Mesenchymal stem cell (in vitro differentiated cells and primary cell): ENCODE measurements around the gene OPRL1.
A peak's percentile ranks its signal among the peaks of the same experiment; 100 is the strongest.

Experiments used
- DNase-seq: peaks from one replicate; pipeline ENCODE4 v3.0.0-alpha.2; 2013
- H2AFZ ChIP-seq: one replicate; pipeline ENCODE4 v1.6.1; 2013; ENCODE audit warnings: low read depth, mild to moderate bottlenecking, control low read depth, inconsistent platforms, low read length, moderate library complexity
- H2AK5ac ChIP-seq: 2 replicates; pipeline ENCODE4 v1.6.1; 2013; ENCODE audit warnings: low read length, moderate library complexity, mild to moderate bottlenecking, inconsistent platforms; ENCODE audit not compliant: severe bottlenecking
- H2BK120ac ChIP-seq: one replicate; pipeline ENCODE4 v1.6.1; 2013; ENCODE audit warnings: low read depth, mild to moderate bottlenecking, inconsistent platforms, low read length, moderate library complexity
- H2BK12ac ChIP-seq, 2 experiments: one replicate each; pipeline ENCODE4 v1.6.1; 2013; ENCODE audit warnings: inconsistent platforms in 2 of 2, low read length in 2 of 2, mild to moderate bottlenecking in 2 of 2, moderate library complexity in 2 of 2, control low read depth in 1 of 2
- H2BK15ac ChIP-seq: one replicate; pipeline ENCODE4 v1.6.1; 2013; ENCODE audit warnings: mild to moderate bottlenecking, low read depth, inconsistent platforms; ENCODE audit not compliant: poor library complexity, severe bottlenecking
- H2BK5ac ChIP-seq: 2 replicates; pipeline ENCODE4 v1.6.1; 2013; ENCODE audit warnings: low read depth, mild to moderate bottlenecking, low read length, control low read depth, inconsistent platforms; ENCODE audit not compliant: poor library complexity, severe bottlenecking
- H3K14ac ChIP-seq, 2 experiments: one replicate each; pipeline ENCODE4 v1.6.1; 2013; ENCODE audit warnings: inconsistent platforms in 2 of 2, low read length in 2 of 2, control low read depth in 1 of 2, mild to moderate bottlenecking in 1 of 2, moderate library complexity in 1 of 2
- H3K18ac ChIP-seq, 2 experiments: one replicate each; pipeline ENCODE4 v1.6.1; 2013; ENCODE audit warnings: inconsistent platforms in 2 of 2, low read length in 2 of 2, control low read depth in 1 of 2, low read depth in 1 of 2, mild to moderate bottlenecking in 1 of 2
- H3K23ac ChIP-seq, 2 experiments: one replicate each; pipeline ENCODE4 v1.6.1; 2013; ENCODE audit warnings: inconsistent platforms in 2 of 2, low read length in 2 of 2, mild to moderate bottlenecking in 2 of 2, moderate library complexity in 2 of 2, control low read depth in 1 of 2
- H3K27ac ChIP-seq: 2 replicates; pipeline ENCODE4 v1.5.1; 2013; ENCODE audit warnings: mild to moderate bottlenecking, moderate library complexity, low read length, control low read depth, inconsistent platforms; ENCODE audit not compliant: poor library complexity, severe bottlenecking
- H3K27me3 ChIP-seq, 2 experiments: 2 replicates each; pipeline versions ENCODE4 v1.6.1 to v1.7.0; 2013; ENCODE audit warnings: low read length in 2 of 2, mild to moderate bottlenecking in 2 of 2, moderate library complexity in 2 of 2, control low read depth in 1 of 2, inconsistent platforms in 1 of 2; ENCODE audit not compliant: control insufficient read depth in 1 of 2, insufficient read depth in 1 of 2
- H3K36me3 ChIP-seq, 2 experiments: 2 replicates each; pipeline versions ENCODE4 v1.6.1 to v1.7.0; 2013; ENCODE audit warnings: low read length in 2 of 2, control low read depth in 1 of 2, inconsistent platforms in 1 of 2, low read depth in 1 of 2, mild to moderate bottlenecking in 1 of 2; ENCODE audit not compliant: insufficient read depth in 2 of 2, control insufficient read depth in 1 of 2
- H3K4ac ChIP-seq, 2 experiments: one replicate each; pipeline ENCODE4 v1.6.1; 2013; ENCODE audit warnings: inconsistent platforms in 2 of 2, low read length in 2 of 2, mild to moderate bottlenecking in 2 of 2, moderate library complexity in 2 of 2, control low read depth in 1 of 2, low read depth in 1 of 2
- H3K4me1 ChIP-seq: 2 replicates; pipeline ENCODE4 v1.6.1; 2013; ENCODE audit warnings: low read depth, low read length, control low read depth; ENCODE audit not compliant: control insufficient read depth, insufficient read depth
- H3K4me2 ChIP-seq: 2 replicates; pipeline ENCODE4 v1.6.1; 2013; ENCODE audit warnings: low read length, mild to moderate bottlenecking, inconsistent platforms; ENCODE audit not compliant: poor library complexity, severe bottlenecking
- H3K4me3 ChIP-seq, 2 experiments: 2 replicates each; pipeline versions ENCODE4 v1.5.1 to v1.7.0; 2013; ENCODE audit warnings: low read length in 2 of 2, mild to moderate bottlenecking in 2 of 2, control low read depth in 1 of 2, low read depth in 1 of 2; ENCODE audit not compliant: insufficient read depth in 1 of 2
- H3K79me1 ChIP-seq: replicated peaks from 2 replicates; pipeline ENCODE4 v1.6.1; 2013; ENCODE audit warnings: mild to moderate bottlenecking, control low read depth, low read length, inconsistent platforms; ENCODE audit not compliant: poor library complexity, severe bottlenecking
- H3K9ac ChIP-seq: 2 replicates; pipeline ENCODE4 v1.7.0; 2013; ENCODE audit warnings: mild to moderate bottlenecking, low read length, moderate library complexity
- H3K9me3 ChIP-seq: 2 replicates; pipeline ENCODE4 v1.7.0; 2013; ENCODE audit warnings: mild to moderate bottlenecking, low read length; ENCODE audit not compliant: control insufficient read depth
- H4K8ac ChIP-seq: one replicate; pipeline ENCODE4 v1.6.1; 2013; ENCODE audit warnings: inconsistent platforms, mild to moderate bottlenecking, low read length, moderate library complexity
- H4K91ac ChIP-seq: one replicate; pipeline ENCODE4 v1.6.1; 2013; ENCODE audit warnings: mild to moderate bottlenecking, low read length, inconsistent platforms
- WGBS: methylation state at CpG from one replicate; pipeline ENCODE4 v1.1.7; 2013; ENCODE audit warnings: mixed read lengths; 5-methylcytosine and 5-hydroxymethylcytosine counted together

The OPRL1 gene

DNA sequence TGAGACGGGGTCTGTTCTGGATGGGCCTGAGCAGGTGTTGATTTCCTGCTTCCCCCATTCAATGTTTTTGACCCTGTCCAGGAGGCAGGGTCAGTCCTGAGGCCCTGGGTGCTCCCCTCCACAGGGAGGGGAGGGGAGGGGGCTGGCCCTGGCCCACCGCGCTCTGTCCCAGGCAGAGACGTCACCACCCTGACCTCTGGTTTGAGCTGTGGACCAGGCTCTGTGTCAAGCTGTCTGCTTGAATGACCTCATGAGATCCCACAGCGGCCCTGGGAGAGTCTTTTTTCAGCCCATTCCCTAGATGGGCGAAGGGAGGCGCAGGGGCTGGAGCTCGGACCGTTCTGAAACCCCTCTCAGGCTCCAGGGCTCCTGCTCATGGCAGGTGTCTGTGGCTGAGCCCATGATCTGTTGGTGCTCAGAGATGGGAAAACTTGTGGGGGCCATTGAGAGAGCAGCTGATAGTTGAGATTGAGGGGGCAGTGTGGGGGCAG lies 13.2 kb downstream of the OPRL1 start:
- no peak for DNase-seq

GRCh38 chr20:64095455-64095854 lies 15.6 kb downstream of the OPRL1 start:
- Histone ChIP-seq H2AK5ac (no peak overlapping the region), H3K4me2 (no peak overlapping the region), H3K23ac (no peak overlapping the region), H2BK120ac (no peak overlapping the region), H2BK12ac (no peak overlapping the region), H4K8ac (no peak overlapping the region), H3K14ac (no peak overlapping the region), H3K9me3 (no peaks in the 10 kb centered on the region), H2BK15ac (no peak overlapping the region), H3K4me3 (no peak overlapping the region), H4K91ac (no peak overlapping the region), H2BK5ac (no peak overlapping the region), H2AFZ (no peak overlapping the region), H3K18ac (no peak overlapping the region), H3K27me3 (peaks cover 18 to 35% of the 10 kb centered on the region in 2 experiments), H3K4ac (no peak overlapping the region), H3K79me1 (no peaks in the 10 kb centered on the region), H3K4me1 (no peaks in the 10 kb centered on the region), H3K36me3 (peaks cover 0 to 10% of the 10 kb centered on the region in 2 experiments), H3K9ac (no peak overlapping the region), H3K27ac (no peak overlapping the region)
- no peak for DNase-seq
- 79% methylated on average over 4 of the region's 4 CpGs for WGBS

More for the DNA sequence above, 13.2 kb downstream of the OPRL1 start:
- Histone ChIP-seq H3K9ac (no peak overlapping the region), H3K36me3 (no peaks in the 10 kb centered on the region), H3K4me3 (no peak overlapping the region), H2BK12ac (no peak overlapping the region), H3K4ac (no peak overlapping the region), H4K8ac (no peak overlapping the region), H3K4me2 (no peak overlapping the region), H3K18ac (no peak overlapping the region), H2BK120ac (no peak overlapping the region), H3K9me3 (no peaks in the 10 kb centered on the region), H3K27ac (no peak overlapping the region), H2AFZ (no peak overlapping the region), H2BK15ac (no peak overlapping the region), H3K23ac (no peak overlapping the region), H2BK5ac (no peak overlapping the region), H3K4me1 (no peaks in the 10 kb centered on the region), H3K14ac (no peak overlapping the region), H4K91ac (no peak overlapping the region), H2AK5ac (no peak overlapping the region), H3K79me1 (no peaks in the 10 kb centered on the region), H3K27me3 (peaks cover 28 to 48% of the 10 kb centered on the region in 2 experiments)
- WGBS, result 45% methylated on average over 9 of the region's 9 CpGs

- Histone ChIP-seq H2AK5ac (no peak overlapping the region), H3K23ac (no peak overlapping the region), H3K4me2 (no peak overlapping the region), H3K4me1 (no peaks in the 10 kb centered on the region), H2BK12ac (no peak overlapping the region), H2BK120ac (no peak overlapping the region), H3K9me3 (no peaks in the 10 kb centered on the region), H4K8ac (no peak overlapping the region), H2AFZ (no peak overlapping the region), H3K18ac (no peak overlapping the region), H3K27ac (no peak overlapping the region), H3K4me3 (no peak overlapping the region), H3K9ac (no peak overlapping the region), H3K4ac (no peak overlapping the region), H3K36me3 (peaks cover 0 to 10% of the 10 kb centered on the region in 2 experiments), H3K27me3 (peaks cover 22 to 39% of the 10 kb centered on the region in 2 experiments), H2BK5ac (no peak overlapping the region), H2BK15ac (no peak overlapping the region), H3K14ac (peak overlapping the region in 1 of 2 experiments; percentile 31), H3K79me1 (no peaks in the 10 kb centered on the region), H4K91ac (no peak overlapping the region)
- DNase-seq, result no peak
- WGBS, result 90% methylated on average over 11 of the region's 11 CpGs
These were observed 16.0 kb downstream of the OPRL1 start for GRCh38 chr20:64095927-64096326.

GRCh38 chr20:64096535-64096934 lies 16.7 kb downstream of the OPRL1 start:
- Histone ChIP-seq H3K27me3 (peaks cover 28 to 41% of the 10 kb centered on the region in 2 experiments), H3K9ac (no peak overlapping the region), H3K23ac (no peak overlapping the region), H2BK12ac (no peak overlapping the region), H3K79me1 (no peaks in the 10 kb centered on the region), H4K91ac (no peak overlapping the region), H3K4me2 (no peak overlapping the region), H2BK15ac (no peak overlapping the region), H3K36me3 (peaks cover 0 to 10% of the 10 kb centered on the region in 2 experiments), H3K4me3 (no peak overlapping the region), H3K14ac (no peak overlapping the region), H2BK120ac (no peak overlapping the region), H2AFZ (no peak overlapping the region), H4K8ac (no peak overlapping the region), H3K4ac (no peak overlapping the region), H3K18ac (no peak overlapping the region), H3K4me1 (peaks cover under 1% of the 10 kb centered on the region), H3K27ac (no peak overlapping the region), H2AK5ac (no peak overlapping the region), H3K9me3 (no peaks in the 10 kb centered on the region), H2BK5ac (no peak overlapping the region)
- DNase-seq, result no peak
- WGBS, result 70% methylated on average over 6 of the region's 6 CpGs
